HCT116 (cell line): Measurements from ENCODE around the gene FEV. TPM values are rescaled to one million over a fixed set of nuclear protein-coding genes. Genes with fewer than 3 reads are reported as not detected.

Experiments
- ATAC-seq: fragments of 200-7000 bp; cut with Tn5 transposase; 2 replicates; pipeline ENCODE4 v1.9.1; 2020; ENCODE audit warnings: mild to moderate bottlenecking, moderate library complexity
- BruUV-seq: library from RNA; stranded (reverse); fragments of 400-500 nt; replicated peaks from 2 replicates; lab custom pipeline; 2021; lab: Mats Ljungman, UMichigan
- CTCF ChIA-PET: fragments of 300-600 bp; sonication (Branson Sonifier 250); formaldehyde crosslinking; loops from one replicate; lab custom pipeline; 2021; ENCODE audit warnings: antibody characterized with exemption; lab: Charles Lee
- POLR2A ChIA-PET: fragments of 300-600, 350-600 bp; sonication (Branson Sonifier 250); formaldehyde crosslinking; loops from one replicate; lab custom pipeline; 2021; ENCODE audit warnings: antibody characterized with exemption; lab: Charles Lee
- RAD21 ChIA-PET, 2 experiments: fragments of 300-600 bp; sonication (Branson Sonifier 250); formaldehyde crosslinking; loops; one replicate each; lab custom pipeline; 2023; ENCODE audit warnings: low total read pairs in 2 of 2; ENCODE audit not compliant: uncharacterized antibody in 2 of 2, unreplicated experiment in 2 of 2, low non-redundant PET in 1 of 2; lab: Charles Lee
- DNase-seq: peaks from one replicate; pipeline ENCODE4 v3.0.0-alpha.2; 2010; ENCODE audit warnings: low read depth, low spot score
- H2AFZ ChIP-seq: fragments of 200-600 bp; shearing (Covaris generic), sonication (generic); 2 replicates; pipeline ENCODE4 v1.6.1; 2017; ENCODE audit warnings: low read depth, mixed run types, mixed read lengths, antibody characterized with exemption, low read length; ENCODE audit not compliant: poor library complexity, severe bottlenecking
- H3K27ac ChIP-seq: 2 replicates; pipeline ENCODE4 v1.5.1; 2012; ENCODE audit warnings: low read depth, low read length
- H3K27me3 ChIP-seq: fragments of 200-600 bp; sonication (generic); 2 replicates; pipeline ENCODE4 v1.6.1; 2016; ENCODE audit warnings: mixed run types, low read length, mixed read lengths; ENCODE audit not compliant: insufficient read depth
- H3K36me3 ChIP-seq, 2 experiments: fragments of 200-500 bp in 1 of 2; fragments of 200-600 bp in 1 of 2; sonication (Bioruptor generic) in 1 of 2; sonication (generic) in 1 of 2; 2 replicates each; pipeline versions ENCODE4 v1.5.1 to v1.6.1; 2014 to 2016; ENCODE audit warnings: low read length in 2 of 2, inconsistent platforms in 1 of 2, mixed read lengths in 1 of 2, mixed run types in 1 of 2; ENCODE audit not compliant: insufficient read depth in 2 of 2, control insufficient read depth in 1 of 2
- H3K4me1 ChIP-seq, 2 experiments: fragments of 200-600 bp in 1 of 2; sonication (generic) in 1 of 2; 2 replicates each; pipeline versions ENCODE4 v1.5.1 to v1.6.1; 2012 to 2017; ENCODE audit warnings: low read length in 2 of 2, inconsistent platforms in 1 of 2, mild to moderate bottlenecking in 1 of 2, mixed read lengths in 1 of 2, mixed run types in 1 of 2, moderate library complexity in 1 of 2; ENCODE audit not compliant: insufficient read depth in 2 of 2, control insufficient read depth in 1 of 2
- H3K4me2 ChIP-seq: fragments of 200-600 bp; sonication (generic); 2 replicates; pipeline ENCODE4 v1.6.1; 2017; ENCODE audit warnings: mixed run types, low read length, mixed read lengths
- H3K4me3 ChIP-seq, 2 experiments: fragments of 200-600 bp in 1 of 2; sonication (generic) in 1 of 2; replicated peaks in 1 of 2; 2 replicates each; pipeline ENCODE4 v1.5.1; 2011 to 2016; ENCODE audit warnings: low read length in 2 of 2, control low read depth in 1 of 2, low read depth in 1 of 2, mild to moderate bottlenecking in 1 of 2, mixed read lengths in 1 of 2, mixed run types in 1 of 2
- H3K79me2 ChIP-seq: fragments of 200-600 bp; sonication (generic); 2 replicates; pipeline ENCODE4 v1.6.1; 2017; ENCODE audit warnings: mild to moderate bottlenecking, mixed run types, low read length, moderate library complexity, mixed read lengths; ENCODE audit not compliant: insufficient read depth
- H3K9ac ChIP-seq: fragments of 200-600 bp; sonication (generic); 2 replicates; pipeline ENCODE4 v1.6.1; 2016; ENCODE audit warnings: low read length, mixed read lengths
- H3K9me2 ChIP-seq: fragments of 200-600 bp; sonication (generic), shearing (Covaris generic); 2 replicates; pipeline ENCODE4 v1.6.1; 2017; ENCODE audit warnings: mixed run types, mild to moderate bottlenecking, moderate library complexity; ENCODE audit not compliant: insufficient read depth
- H3K9me3 ChIP-seq, 2 experiments: fragments of 200-500 bp in 1 of 2; fragments of 200-600 bp in 1 of 2; sonication (Bioruptor generic) in 1 of 2; sonication (generic) in 1 of 2; 2 replicates each; pipeline ENCODE4 v1.6.1; 2014 to 2017; ENCODE audit warnings: low read length in 2 of 2, mixed read lengths in 2 of 2, inconsistent platforms in 1 of 2, low read depth in 1 of 2, mild to moderate bottlenecking in 1 of 2, mixed run types in 1 of 2, moderate library complexity in 1 of 2; ENCODE audit not compliant: control insufficient read depth in 1 of 2, insufficient read depth in 1 of 2
- H4K20me1 ChIP-seq: fragments of 200-600 bp; sonication (generic), shearing (Covaris generic); 2 replicates; pipeline ENCODE4 v1.6.1; 2017; ENCODE audit warnings: mixed run types, mild to moderate bottlenecking, moderate library complexity; ENCODE audit not compliant: insufficient read depth
- ATF3 ChIP-seq: IDR thresholded peaks from 2 replicates; pipeline ENCODE4 v1.6.1; 2012
- CTCF ChIP-seq, 3 experiments: fragments of 200-600 bp in 1 of 3; sonication (generic) in 1 of 3; IDR thresholded peaks in 2 of 3; conservative IDR thresholded peaks in 1 of 3; 2 replicates each; pipeline ENCODE4 v1.5.1; 2012 to 2017; ENCODE audit warnings: low read depth in 2 of 3, low read length in 2 of 3, antibody characterized with exemption in 1 of 3, borderline replicate concordance in 1 of 3, control low read depth in 1 of 3, mild to moderate bottlenecking in 1 of 3, mixed read lengths in 1 of 3, mixed run types in 1 of 3, moderate library complexity in 1 of 3; ENCODE audit not compliant: insufficient read depth in 1 of 3
- FOSL1 ChIP-seq: IDR thresholded peaks from 2 replicates; pipeline ENCODE4 v1.6.1; 2012; ENCODE audit warnings: low read depth
- JUND ChIP-seq: IDR thresholded peaks from 2 replicates; pipeline ENCODE4 v1.6.1; 2012
- MAX ChIP-seq: IDR thresholded peaks from 2 replicates; pipeline ENCODE4 v1.6.1; 2012
- REST ChIP-seq: IDR thresholded peaks from 2 replicates; pipeline ENCODE4 v1.6.1; 2012; ENCODE audit warnings: low read depth
- SP1 ChIP-seq: IDR thresholded peaks from 2 replicates; pipeline ENCODE4 v1.6.1; 2012; ENCODE audit warnings: low read depth
- SRF ChIP-seq: IDR thresholded peaks from 2 replicates; pipeline ENCODE4 v1.6.1; 2012; ENCODE audit warnings: low read depth
- intact Hi-C: fragments of 100-400 bp; cut with micrococcal nuclease; formaldehyde crosslinking; loops from 2 replicates; pipeline ENCODE4 v1.10.0; 2022
- total RNA-seq: library from RNA; stranded (reverse); gene quantifications from one replicate; pipeline ENCODE4 v1.2.1, GENCODE V29; 2021; ENCODE audit not compliant: unreplicated experiment

FEV gene
- total RNA-seq, 1 experiment from 2014 or later: not detected

- no peak for TF ChIP-seq ATF3
- TF ChIP-seq SRF: no peak
- TF ChIP-seq JUND: no peak
- no peak for TF ChIP-seq REST
These were observed 1.1 kb downstream of the FEV start (continued) for GRCh38 chr2:218983934-218984238.

- TF ChIP-seq REST (no peak), CTCF (IDR thresholded peaks at IDR 0.05 in 2 of 3, conservative IDR thresholded peaks at IDR 0.05 in 1 of 3; ENCODE audit: borderline replicate concordance in 1 of 3, insufficient read depth in 1 of 3, low read depth in 2 of 3, low read length in 2 of 3) (no peak), FOSL1 (no peak), SP1 (no peak), MAX (no peak), JUND (no peak)
- Histone ChIP-seq H3K4me2 (no peak overlapping the region), H3K4me1 (peaks cover 0 to 10% of the 10 kb centered on the region in 2 experiments; a peak in 1 of 4 replicates), H4K20me1 (no peaks in the 10 kb centered on the region), H3K27ac (no peak overlapping the region), H2AFZ (no peak overlapping the region), H3K9me2 (no peaks in the 10 kb centered on the region), H3K9me3 (no peaks in the 10 kb centered on the region), H3K79me2 (no peaks in the 10 kb centered on the region), H3K36me3 (no peaks in the 10 kb centered on the region), H3K27me3 (0 out of 2 replicates have a peak, but pooled peaks cover 8% of the 10 kb centered on the region), H3K9ac (no peak overlapping the region), H3K4me3 (no peak overlapping the region)
- no TSS peak for BruUV-seq
- ChIA-PET CTCF (no interaction called here), POLR2A (no interaction called here), RAD21 (no interaction called here)
- no peak for ATAC-seq
- DNase-seq: no peak
- intact Hi-C loops: no loop called here
These were observed 1.6 kb downstream of the FEV start for GRCh38 chr2:218983263-218983933.
